Measurements from ENCODE around the gene CAMK1.

The CAMK1 gene

DNA sequence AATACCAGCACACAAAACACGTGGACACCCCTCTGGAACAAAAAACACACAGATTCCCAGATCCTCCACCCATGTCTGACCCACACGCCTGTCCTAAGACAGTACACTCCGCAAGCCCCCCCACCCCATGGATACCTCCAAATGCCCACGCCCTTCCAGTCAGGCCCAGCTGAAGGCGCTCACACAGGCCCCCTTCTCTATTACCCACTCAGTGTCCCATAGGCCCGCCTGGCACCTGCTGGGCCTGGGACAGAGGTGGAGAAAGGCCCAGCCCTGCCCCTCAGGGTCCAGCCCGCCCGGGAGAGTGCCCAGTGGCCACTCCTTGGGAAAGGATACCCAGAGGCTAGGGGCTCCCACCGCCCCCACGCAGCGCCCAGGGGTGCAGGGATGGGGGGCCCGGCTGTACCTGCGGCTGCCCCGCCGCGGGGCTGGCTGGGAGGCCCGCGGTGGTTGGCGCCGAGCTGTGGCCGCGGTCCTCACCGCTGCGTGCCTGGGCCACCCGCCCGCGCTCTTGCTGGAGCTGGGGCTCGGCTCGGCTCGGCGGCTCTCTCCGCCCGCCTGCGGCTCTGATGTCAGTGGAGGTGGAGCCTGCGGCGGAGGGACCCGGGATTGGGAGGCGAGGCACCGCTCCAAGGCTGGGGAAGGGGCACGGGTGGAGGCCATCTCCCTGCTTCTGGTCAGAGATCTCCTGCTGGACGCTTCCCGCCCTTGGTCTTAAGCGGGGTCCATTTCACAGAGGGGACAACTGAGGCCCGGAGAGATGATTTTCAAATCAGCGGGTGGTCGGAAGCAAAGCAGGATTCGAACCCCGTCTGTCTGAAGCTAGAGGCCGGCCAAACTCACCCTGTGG is at the start of gene CAMK1:
CAMK1 (minus strand) TSS at position 522 of the 850 bp plus-strand sequence. CDS start 2,198 bp downstream, outside the sequence.
- no peak for DNase-seq
- in situ Hi-C loops (cut with MboI; ENCODE audit: low pct_unique_long_range_greater_than_20kb, low sequenced_read_pairs) = no loop called here

DNA sequence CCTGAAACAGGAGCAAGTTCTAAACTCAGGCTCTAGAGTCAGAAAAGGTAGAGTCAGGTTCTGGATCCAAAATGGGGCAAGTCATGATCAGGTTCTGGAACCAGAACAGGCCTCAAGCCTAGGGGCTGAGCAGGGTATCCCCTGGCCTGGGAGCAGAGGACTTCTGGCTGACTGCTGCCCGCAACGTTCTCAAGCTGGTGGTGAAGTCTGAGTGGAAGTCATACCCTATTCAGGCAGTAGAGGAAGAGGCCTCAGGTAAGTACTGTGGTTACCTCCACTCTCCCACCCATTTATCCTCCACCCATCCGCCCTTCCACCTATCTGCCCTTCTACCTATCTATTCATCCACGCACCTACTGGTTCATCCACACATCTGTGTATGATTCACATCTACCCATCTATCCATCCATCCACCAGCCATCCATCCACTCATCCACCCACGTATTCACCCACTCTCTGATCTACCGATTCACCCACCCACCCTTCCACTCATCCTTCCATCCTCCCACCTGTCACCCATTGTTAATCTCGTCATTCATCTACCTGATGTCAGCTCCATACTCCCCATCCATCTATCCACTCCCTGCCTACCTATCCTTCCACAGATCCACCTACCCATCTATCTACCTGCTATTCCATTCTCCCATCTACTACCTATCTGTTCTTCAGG is 49.1 kb upstream of the CAMK1 start:
- in situ Hi-C loops (cut with MboI; ENCODE audit: low pct_unique_long_range_greater_than_20kb, low sequenced_read_pairs) = no loop called here
- DNase-seq = no peak

- in situ Hi-C loops (cut with MboI; ENCODE audit: low pct_unique_long_range_greater_than_20kb, low sequenced_read_pairs) = no loop called here
- DNase-seq = no peak
These were observed 47.7 kb upstream of the CAMK1 start for GRCh38 chr3:9817436-9817835.

DNA sequence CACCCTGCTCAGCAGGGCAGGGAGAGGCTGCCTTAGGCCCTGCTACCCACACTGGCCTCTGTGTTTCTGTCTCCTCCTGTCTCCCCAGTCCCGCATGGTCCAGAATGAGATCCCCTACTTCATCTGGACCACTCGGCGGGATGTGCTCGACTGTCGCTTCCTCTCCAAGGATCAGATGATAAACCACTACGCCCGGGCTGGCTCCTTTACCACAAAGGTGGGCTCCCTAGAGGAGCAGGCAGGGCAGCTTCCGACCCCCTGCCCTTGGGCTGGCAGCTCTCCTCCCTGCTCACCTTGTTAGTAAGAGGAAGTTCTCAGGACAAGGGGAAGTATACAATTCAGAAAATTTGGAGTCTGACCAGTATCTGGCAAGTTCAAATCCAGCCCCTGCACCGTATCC is 46.2 kb upstream of the CAMK1 start:
- in situ Hi-C loops (cut with MboI; ENCODE audit: low pct_unique_long_range_greater_than_20kb, low sequenced_read_pairs) = no loop called here
- no peak for DNase-seq

DNA sequence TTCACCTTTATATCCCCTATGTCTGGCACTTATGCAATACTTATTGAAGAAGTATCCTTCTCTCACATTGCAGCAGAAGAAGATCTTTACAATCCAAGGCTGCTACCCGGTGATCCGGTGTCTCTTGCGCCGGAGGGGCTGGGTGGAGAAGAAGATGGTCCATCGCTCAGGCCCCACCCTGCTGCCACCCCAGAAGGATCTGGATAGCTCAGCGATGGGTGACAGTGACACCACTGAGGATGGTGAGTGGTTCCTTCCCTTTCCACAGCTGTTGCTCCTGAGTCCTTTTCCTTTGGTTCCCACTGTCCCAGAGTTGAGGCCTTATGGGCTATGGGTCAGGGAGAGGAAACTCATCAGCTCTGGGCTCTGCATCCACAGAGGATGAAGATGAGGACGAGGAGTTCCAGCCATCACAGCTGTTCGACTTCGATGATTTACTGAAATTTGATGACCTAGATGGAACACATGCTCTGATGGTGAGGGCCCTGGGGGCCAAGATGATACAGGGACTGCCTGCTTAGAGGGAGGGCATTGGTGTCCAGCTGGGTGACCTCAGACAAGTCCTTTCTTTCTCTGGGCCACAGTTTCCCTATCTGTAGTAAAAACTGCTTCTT is 43.2 kb upstream of the CAMK1 start:
- in situ Hi-C loops (cut with MboI; ENCODE audit: low pct_unique_long_range_greater_than_20kb, low sequenced_read_pairs) = no loop called here
- DNase-seq = no peak

GRCh38 chr3:9810846-9811245 is 41.1 kb upstream of the CAMK1 start:
- DNase-seq = no peak
- in situ Hi-C loops (cut with MboI; ENCODE audit: low pct_unique_long_range_greater_than_20kb, low sequenced_read_pairs) = no loop called here

- in situ Hi-C loops (cut with MboI; ENCODE audit: low pct_unique_long_range_greater_than_20kb, low sequenced_read_pairs) = no loop called here
- DNase-seq = no peak
These were observed 40.7 kb upstream of the CAMK1 start for GRCh38 chr3:9810433-9810770.

- in situ Hi-C loops (cut with MboI; ENCODE audit: low pct_unique_long_range_greater_than_20kb, low sequenced_read_pairs) = no loop called here
- no peak for DNase-seq
These were observed 40.1 kb upstream of the CAMK1 start, which contains the start of gene TTLL3 for GRCh38 chr3:9809615-9810432. Gene TTLL3 (plus strand): TSS chr3:9810262. CDS start chr3:9810662, 400 bp downstream.

- in situ Hi-C loops (cut with MboI; ENCODE audit: low pct_unique_long_range_greater_than_20kb, low sequenced_read_pairs) = no loop called here
- DNase-seq = no peak
These were observed 39.5 kb upstream of the CAMK1 start for GRCh38 chr3:9809239-9809614.

DNA sequence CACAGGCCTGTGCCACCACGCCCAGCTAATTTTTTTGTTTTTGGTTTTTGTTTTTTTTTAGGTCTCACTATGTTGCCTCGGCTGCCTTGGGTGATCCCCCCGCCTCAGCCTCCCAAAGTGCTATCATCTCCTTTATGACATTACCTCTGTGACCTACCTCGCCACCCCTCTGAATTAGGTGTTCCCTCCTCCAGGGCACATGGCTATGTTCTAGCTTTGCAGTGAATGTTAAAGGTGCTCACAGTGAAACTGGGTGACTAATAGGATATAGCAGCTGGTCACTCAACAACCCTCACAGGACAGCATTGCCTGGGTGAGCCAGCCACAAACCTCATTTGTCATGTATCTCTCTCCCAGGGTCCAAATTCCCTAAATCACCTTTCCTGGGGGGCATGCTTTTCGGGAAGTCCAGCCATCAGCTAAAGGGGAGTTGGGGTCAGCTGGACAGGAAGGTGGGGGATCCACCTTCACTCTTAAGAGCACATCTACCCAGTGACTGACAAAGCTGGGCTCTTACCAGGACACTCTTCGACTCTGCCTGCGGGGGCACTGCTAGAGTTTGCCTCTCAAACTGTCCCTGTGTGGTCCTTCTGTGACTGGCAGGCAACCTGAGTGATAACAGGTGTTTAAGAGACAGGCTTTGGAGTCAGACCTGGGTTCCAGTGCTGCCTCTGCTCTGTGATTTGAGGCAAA is 38.7 kb upstream of the CAMK1 start:
- in situ Hi-C loops (cut with MboI; ENCODE audit: low pct_unique_long_range_greater_than_20kb, low sequenced_read_pairs) = no loop called here
- DNase-seq = no peak

DNA sequence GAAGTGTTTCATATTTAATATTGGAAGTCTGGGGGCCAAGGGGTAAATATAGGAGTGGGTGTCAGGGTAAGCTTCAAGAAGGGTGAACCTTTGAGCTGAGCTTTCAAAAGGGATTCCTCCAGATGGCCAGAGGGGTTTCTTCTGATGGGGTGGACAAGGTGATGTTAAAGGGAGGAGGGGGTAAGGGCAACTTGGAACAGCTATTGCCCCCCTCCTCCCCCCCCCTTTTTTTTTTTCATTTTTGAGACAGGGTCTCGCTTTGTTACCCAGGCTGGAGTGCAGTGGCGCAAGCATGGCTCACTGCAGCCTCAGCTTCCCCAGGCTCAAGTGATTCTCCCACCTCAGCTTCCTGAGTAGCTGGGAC is 38.2 kb upstream of the CAMK1 start:
- no peak for DNase-seq
- in situ Hi-C loops (cut with MboI; ENCODE audit: low pct_unique_long_range_greater_than_20kb, low sequenced_read_pairs) = no loop called here

GRCh38 chr3:9806688-9807589 is 37.2 kb upstream of the CAMK1 start:
- DNase-seq = no peak
- in situ Hi-C loops (cut with MboI; ENCODE audit: low pct_unique_long_range_greater_than_20kb, low sequenced_read_pairs) = no loop called here

DNA sequence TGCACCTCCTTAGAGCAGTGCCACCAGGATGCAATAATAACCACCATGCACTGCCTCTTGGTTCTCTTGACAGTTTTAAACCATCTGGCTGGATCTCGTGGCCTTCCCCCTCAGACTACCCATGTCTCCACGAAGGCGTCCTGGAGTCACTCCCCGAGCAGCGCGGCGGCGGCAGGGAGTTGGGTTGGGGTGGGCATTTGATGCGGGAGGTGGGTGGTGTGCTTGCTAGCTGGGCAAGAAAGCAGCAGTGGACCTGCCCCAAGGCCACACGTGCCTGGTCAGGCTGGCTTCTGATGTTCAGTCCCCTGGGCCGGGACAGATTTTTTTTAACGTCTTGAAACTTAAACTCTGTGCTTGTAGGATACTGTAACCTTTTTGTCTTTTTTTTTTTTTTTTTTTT is 36.4 kb upstream of the CAMK1 start:
- in situ Hi-C loops (cut with MboI; ENCODE audit: low pct_unique_long_range_greater_than_20kb, low sequenced_read_pairs) = no loop called here
- no peak for DNase-seq

- no peak for DNase-seq
- in situ Hi-C loops (cut with MboI; ENCODE audit: low pct_unique_long_range_greater_than_20kb, low sequenced_read_pairs) = no loop called here
These were observed 35.2 kb upstream of the CAMK1 start for GRCh38 chr3:9804996-9805395.

- in situ Hi-C loops (cut with MboI; ENCODE audit: low pct_unique_long_range_greater_than_20kb, low sequenced_read_pairs) = no loop called here
- no peak for DNase-seq
These were observed 33.7 kb upstream of the CAMK1 start for GRCh38 chr3:9803494-9803893.

GRCh38 chr3:9800529-9800928 is 30.8 kb upstream of the CAMK1 start:
- no peak for DNase-seq
- in situ Hi-C loops (cut with MboI; ENCODE audit: low pct_unique_long_range_greater_than_20kb, low sequenced_read_pairs) = no loop called here

GRCh38 chr3:9797196-9797945 is 27.6 kb upstream of the CAMK1 start:
- in situ Hi-C loops (cut with MboI; ENCODE audit: low pct_unique_long_range_greater_than_20kb, low sequenced_read_pairs) = no loop called here
- no peak for DNase-seq
